Measurements from ENCODE around the gene MAGEB18.

The MAGEB18 gene

GRCh38 chrX:26138274-26138673 is at the start of gene MAGEB18:
Gene MAGEB18 (plus strand): TSS chrX:26138343. CDS start chrX:26138986, 643 bp downstream.
- H3K4me3 ChIP-seq (ENCODE audit: low read depth, low read length), result no peak within 1 kb of the TSS
- DNase-seq (ENCODE audit: low read depth), result no peak

GRCh38 chrX:26100421-26100920 is 37.7 kb upstream of the MAGEB18 start:
- no peak for DNase-seq (ENCODE audit: low read depth)
- no peak overlapping the region for H3K4me3 ChIP-seq (ENCODE audit: low read depth, low read length)

- no peak overlapping the region for H3K4me3 ChIP-seq (ENCODE audit: low read depth, low read length)
- no peak for DNase-seq (ENCODE audit: low read depth)
These were observed 29.0 kb upstream of the MAGEB18 start for GRCh38 chrX:26109142-26109541.

- no peak overlapping the region for H3K4me3 ChIP-seq (ENCODE audit: low read depth, low read length)
- DNase-seq (ENCODE audit: low read depth), result no peak
These were observed 7.9 kb downstream of the MAGEB18 start for GRCh38 chrX:26146024-26146423.

- no peak within 1 kb of the TSS for H3K4me3 ChIP-seq (ENCODE audit: low read depth, low read length)
- no peak for DNase-seq (ENCODE audit: low read depth)
These were observed 22.2 kb downstream of the MAGEB18 start, which contains the start of gene MAGEB6B for GRCh38 chrX:26160301-26160700. Gene MAGEB6B (plus strand): TSS chrX:26160601. CDS start chrX:26160601, 0 bp downstream.

Measured in skeletal muscle cell (primary cell).